HepG2 (cell line): ENCODE results near the gene ZNF556. TPM values are rescaled to one million over a fixed set of nuclear protein-coding genes. Genes with fewer than 3 reads are reported as not detected.

Experiments used
- AHR ChIP-seq: IDR thresholded peaks from 2 replicates; pipeline ENCODE4 v1.6.1; 2018; ENCODE audit warnings: missing genetic modification reagents, missing compliant biosample characterization
- BORCS8-MEF2B ChIP-seq: sonication (generic); formaldehyde crosslinking; IDR thresholded peaks from 2 replicates; pipeline ENCODE4 v1.8.0; 2022; ENCODE audit warnings: mild to moderate bottlenecking, missing genetic modification reagents
- GLMP ChIP-seq: sonication (generic); formaldehyde crosslinking; IDR thresholded peaks from 2 replicates; pipeline ENCODE4 v1.9.0; 2021; ENCODE audit warnings: missing genetic modification reagents, mild to moderate bottlenecking, borderline replicate concordance
- HOXA7 ChIP-seq: sonication (generic); formaldehyde crosslinking; IDR thresholded peaks from 2 replicates; pipeline ENCODE4 v1.8.1; 2022; ENCODE audit warnings: mild to moderate bottlenecking, missing genetic modification reagents, moderate library complexity
- ISX ChIP-seq: sonication (generic); formaldehyde crosslinking; conservative IDR thresholded peaks from 2 replicates; pipeline ENCODE4 v1.5.0; 2020; ENCODE audit warnings: missing genetic modification reagents
- KLF13 ChIP-seq: sonication (generic); formaldehyde crosslinking; IDR thresholded peaks from 2 replicates; pipeline ENCODE4 v1.4.0; 2020; ENCODE audit warnings: mild to moderate bottlenecking, missing genetic modification reagents
- LRRFIP1 ChIP-seq: sonication (generic); formaldehyde crosslinking; conservative IDR thresholded peaks from 2 replicates; pipeline ENCODE4 v1.4.0; 2020; ENCODE audit warnings: missing genetic modification reagents
- SP1 ChIP-seq, 2 experiments: fragments of 450-650 bp in 1 of 2; sonication (generic) in 1 of 2; formaldehyde crosslinking in 1 of 2; IDR thresholded peaks; 2 replicates each; pipeline versions ENCODE4 v1.4.0 to v1.6.1; 2016 to 2020; ENCODE audit warnings: missing genetic modification reagents in 1 of 2
- SSRP1 ChIP-seq: IDR thresholded peaks from 2 replicates; pipeline ENCODE4 v1.6.1; 2016; ENCODE audit warnings: control low read depth
- TFAP4 ChIP-seq: sonication (generic); IDR thresholded peaks from 2 replicates; pipeline ENCODE4 v1.6.1; 2016; ENCODE audit warnings: low read depth, borderline replicate concordance
- THAP7 ChIP-seq: sonication (generic); formaldehyde crosslinking; IDR thresholded peaks from 2 replicates; pipeline ENCODE4 v1.8.1; 2023; ENCODE audit warnings: mild to moderate bottlenecking, missing genetic modification reagents
- ZBTB42 ChIP-seq: sonication (generic); formaldehyde crosslinking; IDR thresholded peaks from 2 replicates; pipeline ENCODE4 v1.5.0; 2020; ENCODE audit warnings: mild to moderate bottlenecking, missing genetic modification reagents
- ZBTB46 ChIP-seq: sonication (generic); formaldehyde crosslinking; IDR thresholded peaks from 2 replicates; pipeline ENCODE4 v1.4.0; 2020; ENCODE audit warnings: mild to moderate bottlenecking, missing genetic modification reagents, borderline replicate concordance
- ZNF275 ChIP-seq: sonication (generic); formaldehyde crosslinking; IDR thresholded peaks from 2 replicates; pipeline ENCODE4 v1.8.0; 2022; ENCODE audit warnings: missing genetic modification reagents, mild to moderate bottlenecking, inconsistent platforms, borderline replicate concordance
- ZNF367 ChIP-seq: sonication (generic); formaldehyde crosslinking; IDR thresholded peaks from 2 replicates; pipeline ENCODE4 v1.4.0; 2020; ENCODE audit warnings: missing genetic modification reagents, borderline replicate concordance
- ZNF543 ChIP-seq: sonication (generic); formaldehyde crosslinking; IDR thresholded peaks from 2 replicates; pipeline ENCODE4 v1.4.0; 2020; ENCODE audit warnings: mild to moderate bottlenecking, missing genetic modification reagents
- ZNF567 ChIP-seq: sonication (generic); formaldehyde crosslinking; IDR thresholded peaks from 2 replicates; pipeline ENCODE4 v1.8.1; 2023; ENCODE audit warnings: mild to moderate bottlenecking, missing genetic modification reagents, borderline replicate concordance
- ZNF703 ChIP-seq: sonication (generic); formaldehyde crosslinking; IDR thresholded peaks from 2 replicates; pipeline ENCODE4 v1.5.1; 2020; ENCODE audit warnings: missing genetic modification reagents, mild to moderate bottlenecking, moderate library complexity, borderline replicate concordance
- ZNF776 ChIP-seq: sonication (generic); formaldehyde crosslinking; IDR thresholded peaks from 2 replicates; pipeline ENCODE4 v1.4.0; 2020; ENCODE audit warnings: mild to moderate bottlenecking, missing genetic modification reagents
- ZNF780A ChIP-seq: sonication (generic); formaldehyde crosslinking; IDR thresholded peaks from 2 replicates; pipeline ENCODE4 v1.8.0; 2022; ENCODE audit warnings: mild to moderate bottlenecking, missing genetic modification reagents, moderate library complexity
- polyA plus RNA-seq, 8 experiments: library from polyadenylated mRNA; depleted of rRNA in 3 of 8; stranded (reverse) in 7 of 8; unstranded in 1 of 8; fragments of >200 nt; fragmentation: Illumina TruSeq in 4 of 8; extraction: Trizol in 4 of 8; gene quantifications; 2 replicates each; pipeline versions ENCODE4 v1.2.1 to v1.2.3, GENCODE V29; 2011 to 2016; ENCODE audit warnings: low read depth in 4 of 8, missing spikeins in 1 of 8, mixed read lengths in 1 of 8; ENCODE audit not compliant: insufficient read depth in 1 of 8
- total RNA-seq, 5 experiments: library from RNA; depleted of rRNA; stranded (reverse); fragments of >200 nt; fragmentation: Illumina TruSeq; extraction: Trizol; gene quantifications; 2 replicates each; pipeline ENCODE4 v1.2.3, GENCODE V29; 2016; ENCODE audit warnings: low read depth in 1 of 5

Gene ZNF556
- total and polyA plus RNA-seq, 2 of the 13 experiments (the other 11 are each of a cell fraction or from before 2014, with no cell fraction given) = 4.2 to 28.6 TPM

GRCh38 chr19:2867025-2867991 is at the start of gene ZNF556 (continued):
- TF ChIP-seq LRRFIP1 (CRISPR knock-in tag) (no peak), GLMP (CRISPR knock-in tag) (no peak), TFAP4 (peak; percentile 58; the same call in 1 of the 2 replicates), ZNF567 (CRISPR knock-in tag) (no peak), THAP7 (CRISPR knock-in tag) (no peak), ZNF275 (no peak), SSRP1 (CRISPR knock-in tag) (no peak), HOXA7 (no peak), ISX (no peak), ZBTB42 (no peak; the same call in 1 of the 2 replicates), ZNF543 (no peak), SP1 (IDR thresholded peaks at IDR 0.05) (peak; percentile 78; the same call in 1 of the 2 replicates), SP1 (CRISPR knock-in tag; IDR thresholded peaks at IDR 0.05) (peak; percentile 96), ZNF780A (CRISPR knock-in tag) (no peak), ZNF367 (CRISPR knock-in tag) (no peak), AHR (CRISPR knock-in tag) (peak; percentile 21; the same call in 1 of the 2 replicates), ZNF776 (CRISPR knock-in tag) (0 out of 2 replicates have a peak, but pooled peaks have one; percentile 30), KLF13 (CRISPR knock-in tag) (no peak), BORCS8-MEF2B (peak; percentile 36; the same call in 1 of the 2 replicates), ZNF703 (no peak; the same call in 1 of the 2 replicates), ZBTB46 (CRISPR knock-in tag) (no peak)
